LNCAP (cell line): ENCODE measurements around the gene CLEC12A.

Experiments
- TF ChIP-seq, protein P1 (sequence below): fragments of 450-650 bp; IDR thresholded peaks from 2 replicates; pipeline ENCODE4 v1.5.1; 2017; ENCODE audit warnings: mild to moderate bottlenecking

CLEC12A gene

DNA sequence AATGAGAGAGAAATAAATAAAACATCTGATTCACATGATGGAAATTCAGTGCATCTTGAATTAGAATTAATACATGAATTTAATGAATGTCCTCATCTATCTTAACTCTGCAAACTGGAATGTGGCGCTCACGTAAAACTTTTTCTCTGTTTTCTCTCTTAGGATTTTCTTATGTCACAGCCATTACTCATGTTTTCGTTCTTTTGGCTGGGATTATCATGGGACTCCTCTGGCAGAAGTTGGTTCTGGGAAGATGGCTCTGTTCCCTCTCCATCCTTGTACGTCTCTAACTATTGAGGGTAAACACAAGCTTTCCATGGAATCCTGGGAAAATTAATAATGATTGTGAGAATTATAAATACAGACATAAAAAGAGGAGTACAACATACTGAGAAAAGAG is 44.2 kb downstream of the CLEC12A start:
- TF ChIP-seq, protein P1, sequence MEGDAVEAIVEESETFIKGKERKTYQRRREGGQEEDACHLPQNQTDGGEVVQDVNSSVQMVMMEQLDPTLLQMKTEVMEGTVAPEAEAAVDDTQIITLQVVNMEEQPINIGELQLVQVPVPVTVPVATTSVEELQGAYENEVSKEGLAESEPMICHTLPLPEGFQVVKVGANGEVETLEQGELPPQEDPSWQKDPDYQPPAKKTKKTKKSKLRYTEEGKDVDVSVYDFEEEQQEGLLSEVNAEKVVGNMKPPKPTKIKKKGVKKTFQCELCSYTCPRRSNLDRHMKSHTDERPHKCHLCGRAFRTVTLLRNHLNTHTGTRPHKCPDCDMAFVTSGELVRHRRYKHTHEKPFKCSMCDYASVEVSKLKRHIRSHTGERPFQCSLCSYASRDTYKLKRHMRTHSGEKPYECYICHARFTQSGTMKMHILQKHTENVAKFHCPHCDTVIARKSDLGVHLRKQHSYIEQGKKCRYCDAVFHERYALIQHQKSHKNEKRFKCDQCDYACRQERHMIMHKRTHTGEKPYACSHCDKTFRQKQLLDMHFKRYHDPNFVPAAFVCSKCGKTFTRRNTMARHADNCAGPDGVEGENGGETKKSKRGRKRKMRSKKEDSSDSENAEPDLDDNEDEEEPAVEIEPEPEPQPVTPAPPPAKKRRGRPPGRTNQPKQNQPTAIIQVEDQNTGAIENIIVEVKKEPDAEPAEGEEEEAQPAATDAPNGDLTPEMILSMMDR, result no peak

GRCh38 chr12:10016881-10017280 is 45.7 kb downstream of the CLEC12A start:
- TF ChIP-seq, protein P1, result no peak

- TF ChIP-seq, protein P1, result no peak
These were observed 47.2 kb downstream of the CLEC12A start for GRCh38 chr12:10018386-10018785.

DNA sequence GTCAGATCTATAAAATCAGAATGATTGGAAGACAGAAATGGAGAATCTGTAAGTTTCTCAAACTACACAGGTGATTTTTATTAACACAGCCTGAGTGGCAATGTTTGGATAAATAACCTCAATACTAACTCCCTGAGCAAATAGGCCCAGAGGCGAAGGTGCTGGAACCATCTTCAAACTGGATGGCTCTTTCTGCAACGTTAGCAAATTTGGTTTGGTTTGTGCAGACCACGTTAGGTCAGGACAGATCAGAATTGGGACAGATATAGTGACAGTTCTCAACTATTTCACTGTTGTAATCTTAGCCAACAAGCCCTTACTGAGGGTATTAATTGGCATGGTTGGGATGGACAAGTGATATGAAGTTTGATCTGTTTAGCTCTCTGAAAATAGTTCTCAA is 50.1 kb downstream of the CLEC12A start:
- TF ChIP-seq, protein P1, result no peak

GRCh38 chr12:10025236-10025635 is 54.0 kb downstream of the CLEC12A start:
- TF ChIP-seq, protein P1, result no peak

DNA sequence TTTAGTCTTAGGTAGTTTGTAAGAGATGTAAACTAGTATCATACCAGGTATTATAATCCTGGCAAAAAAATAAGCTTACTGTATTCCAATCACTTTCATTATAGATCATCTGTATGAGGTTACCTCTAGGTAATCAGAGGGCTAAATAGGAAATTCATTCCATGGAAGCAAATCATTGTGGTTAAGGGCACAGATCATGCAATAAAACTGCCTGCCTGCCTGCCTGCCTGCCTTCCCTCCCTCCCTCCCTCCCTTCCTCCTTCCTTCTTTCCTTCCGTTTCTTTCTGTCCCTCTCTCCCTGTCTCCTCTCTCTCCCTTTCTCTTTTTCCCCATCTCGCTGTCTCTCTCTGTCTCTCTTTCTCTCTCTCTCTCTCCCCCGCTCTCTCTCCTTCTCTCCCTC is 56.1 kb downstream of the CLEC12A start:
- TF ChIP-seq, protein P1, result no peak

GRCh38 chr12:10027721-10028120 is 56.5 kb downstream of the CLEC12A start:
- TF ChIP-seq, protein P1, result no peak

GRCh38 chr12:10030446-10030845 is 59.2 kb downstream of the CLEC12A start, which contains the start of gene CLEC9A:
TSS of gene CLEC9A (plus strand) at chr12:10030682. CDS start at chr12:10052688, 22,006 bp downstream.
- TF ChIP-seq, protein P1, result no peak
